Thyroid gland (tissue), 4 donors: Measurements from ENCODE around the gene ALDH3A1. TPM values are rescaled to one million over a fixed set of nuclear protein-coding genes. Genes with fewer than 3 reads are reported as not detected.
A peak's percentile ranks its signal among the peaks of the same experiment; 100 is the strongest.

ENCODE experiments used
- DNase-seq, 2 donors: peaks; one replicate each; pipeline ENCODE4 v3.0.0-alpha.2; 2019
- H3K27ac ChIP-seq, 3 donors: fragments of 200-600 bp; sonication (generic); 1 replicate in 2 of 3; 2 replicates in 1 of 3; pipeline ENCODE4 v1.5.1; 2016 to 2019; ENCODE audit warnings: mild to moderate bottlenecking in 1 of 3, moderate library complexity in 1 of 3
- H3K27me3 ChIP-seq: fragments of 200-600 bp; sonication (generic); one replicate; pipeline ENCODE4 v1.5.1; 2019
- H3K36me3 ChIP-seq, 2 donors: fragments of 200-600 bp; sonication (generic); one replicate each; pipeline ENCODE4 v1.5.1; 2016 to 2019
- H3K4me1 ChIP-seq, 2 donors: fragments of 200-600 bp; sonication (generic); one replicate each; pipeline ENCODE4 v1.5.1; 2017 to 2019
- H3K4me3 ChIP-seq, 3 donors: fragments of 200-600 bp; sonication (generic); replicated peaks in 1 of 3; 1 replicate in 2 of 3; 2 replicates in 1 of 3; pipeline ENCODE4 v1.5.1; 2016; ENCODE audit warnings: mild to moderate bottlenecking in 1 of 3
- H3K9me3 ChIP-seq: fragments of 200-600 bp; sonication (generic); one replicate; pipeline ENCODE4 v1.5.1; 2017
- POLR2A ChIP-seq, 2 donors: fragments of 450-650 bp; IDR thresholded peaks; one replicate each; pipeline ENCODE4 v1.6.1; 2017; ENCODE audit warnings: antibody characterized with exemption in 2 of 2, mild to moderate bottlenecking in 2 of 2, moderate library complexity in 1 of 2
- WGBS, 2 donors: methylation state at CpG; one replicate each; pipeline ENCODE4 v1.1.5; 2017; 5-methylcytosine and 5-hydroxymethylcytosine counted together
- intact Hi-C: fragments of 100-400 bp; cut with DNase I; formaldehyde crosslinking; loops from one replicate; pipeline ENCODE4 v1.15.1; 2023
- total RNA-seq, 4 donors: library from RNA; depleted of rRNA; stranded (reverse); fragments of >200 nt; gene quantifications; one replicate each; pipeline ENCODE4 v1.2.3, GENCODE V29; 2016
- TF ChIP-seq, protein P1 (sequence below), 6 experiments: fragments of 200-600 bp in 3 of 6; fragments of 450-650 bp in 3 of 6; sonication (generic) in 3 of 6; IDR thresholded peaks; one replicate each; pipeline ENCODE4 v1.5.1; 2016 to 2019; ENCODE audit warnings: antibody characterized with exemption in 6 of 6, mild to moderate bottlenecking in 2 of 6, inconsistent platforms in 1 of 6, moderate library complexity in 1 of 6

Gene ALDH3A1
- total RNA-seq, 4 donors from 2014 or later, result 0.94 to 1.6 (median 1.1) TPM; not detected in 1

DNA sequence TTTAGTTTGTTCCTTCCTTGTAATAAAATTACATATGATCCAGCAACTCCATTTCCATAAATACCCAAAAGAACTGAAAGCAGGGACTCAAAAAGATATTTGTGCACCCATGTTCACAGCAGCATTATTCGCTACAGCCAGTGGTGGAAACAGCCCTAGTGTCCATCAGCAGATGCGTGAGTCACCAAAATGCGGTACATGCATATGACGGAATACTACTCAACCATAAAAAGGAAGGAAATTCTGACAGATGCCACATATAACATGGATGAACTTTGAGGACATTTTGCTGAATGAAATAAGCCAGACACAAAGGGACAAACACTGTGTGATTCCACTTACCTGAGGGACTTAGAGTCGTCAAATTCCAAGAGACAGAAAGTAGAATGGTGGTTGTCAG, 22.6 kb downstream of the ALDH3A1 start:
- TF ChIP-seq, protein P1, sequence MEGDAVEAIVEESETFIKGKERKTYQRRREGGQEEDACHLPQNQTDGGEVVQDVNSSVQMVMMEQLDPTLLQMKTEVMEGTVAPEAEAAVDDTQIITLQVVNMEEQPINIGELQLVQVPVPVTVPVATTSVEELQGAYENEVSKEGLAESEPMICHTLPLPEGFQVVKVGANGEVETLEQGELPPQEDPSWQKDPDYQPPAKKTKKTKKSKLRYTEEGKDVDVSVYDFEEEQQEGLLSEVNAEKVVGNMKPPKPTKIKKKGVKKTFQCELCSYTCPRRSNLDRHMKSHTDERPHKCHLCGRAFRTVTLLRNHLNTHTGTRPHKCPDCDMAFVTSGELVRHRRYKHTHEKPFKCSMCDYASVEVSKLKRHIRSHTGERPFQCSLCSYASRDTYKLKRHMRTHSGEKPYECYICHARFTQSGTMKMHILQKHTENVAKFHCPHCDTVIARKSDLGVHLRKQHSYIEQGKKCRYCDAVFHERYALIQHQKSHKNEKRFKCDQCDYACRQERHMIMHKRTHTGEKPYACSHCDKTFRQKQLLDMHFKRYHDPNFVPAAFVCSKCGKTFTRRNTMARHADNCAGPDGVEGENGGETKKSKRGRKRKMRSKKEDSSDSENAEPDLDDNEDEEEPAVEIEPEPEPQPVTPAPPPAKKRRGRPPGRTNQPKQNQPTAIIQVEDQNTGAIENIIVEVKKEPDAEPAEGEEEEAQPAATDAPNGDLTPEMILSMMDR (IDR thresholded peaks at IDR 0.05), result no peak
- no peak for TF ChIP-seq POLR2A (IDR thresholded peaks at IDR 0.05)
- intact Hi-C loops, result no loop called here

DNA sequence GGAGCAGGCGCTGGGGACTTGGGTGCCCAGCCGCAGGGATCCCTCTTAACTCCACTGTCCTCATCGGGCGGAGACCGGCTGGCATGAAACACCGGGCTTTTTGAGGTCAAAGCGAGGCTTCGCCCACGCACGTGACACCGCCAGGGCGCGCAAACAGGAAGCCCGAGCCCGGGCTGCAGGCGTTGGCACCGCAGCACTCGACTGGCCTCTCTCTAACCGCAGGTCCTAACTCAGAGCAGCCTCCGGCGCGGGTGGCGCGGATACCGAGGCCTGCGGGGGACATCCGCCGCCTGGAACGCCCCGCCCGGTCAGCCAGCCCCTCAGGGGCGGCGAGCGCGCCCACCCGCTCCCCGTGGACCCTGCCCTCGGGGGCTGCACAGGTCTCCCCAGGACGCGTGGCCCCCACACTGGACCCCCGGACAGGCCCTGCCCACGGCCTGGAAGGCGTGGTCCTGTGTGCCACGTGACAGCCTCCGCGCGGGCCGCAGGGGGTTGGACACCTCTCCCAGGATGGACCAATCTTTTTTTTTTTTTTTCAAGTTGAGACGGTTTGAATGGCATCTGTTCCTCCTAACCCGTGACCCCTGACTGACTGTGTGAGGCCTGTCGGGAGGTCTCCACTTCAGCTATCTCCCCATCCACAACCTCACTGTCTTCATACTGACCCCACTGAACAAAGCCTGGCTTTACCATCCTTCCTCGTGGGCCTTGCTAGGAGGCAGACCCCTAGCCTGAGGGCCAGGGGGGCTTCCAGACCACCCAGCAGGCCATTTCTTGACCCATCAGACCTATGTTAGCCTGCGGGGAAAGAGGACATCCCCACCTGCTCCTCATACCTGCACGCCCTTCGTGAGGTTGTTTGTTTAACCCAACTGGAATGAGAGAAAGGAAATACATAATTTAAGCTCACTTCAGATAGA, 23.3 kb downstream of the ALDH3A1 start:
- no peak overlapping the region for H3K4me3 ChIP-seq
- DNase-seq, result peak in 1 of 2 donors; percentile 31

More for the DNA sequence above, 22.6 kb downstream of the ALDH3A1 start:
- Histone ChIP-seq H3K9me3 (no peaks in the 10 kb centered on the region), H3K36me3 (no peaks in the 10 kb centered on the region), H3K27me3 (no peaks in the 10 kb centered on the region), H3K4me3 (no peak overlapping the region), H3K4me1 (peaks cover 28 to 52% of the 10 kb centered on the region in 2 donors), H3K27ac (peak overlapping the region in 1 of 3 donors; percentile 99)
- DNase-seq, result no peak
- 97% methylated on average over 5 of the region's 5 CpGs for WGBS, 2 donors

DNA sequence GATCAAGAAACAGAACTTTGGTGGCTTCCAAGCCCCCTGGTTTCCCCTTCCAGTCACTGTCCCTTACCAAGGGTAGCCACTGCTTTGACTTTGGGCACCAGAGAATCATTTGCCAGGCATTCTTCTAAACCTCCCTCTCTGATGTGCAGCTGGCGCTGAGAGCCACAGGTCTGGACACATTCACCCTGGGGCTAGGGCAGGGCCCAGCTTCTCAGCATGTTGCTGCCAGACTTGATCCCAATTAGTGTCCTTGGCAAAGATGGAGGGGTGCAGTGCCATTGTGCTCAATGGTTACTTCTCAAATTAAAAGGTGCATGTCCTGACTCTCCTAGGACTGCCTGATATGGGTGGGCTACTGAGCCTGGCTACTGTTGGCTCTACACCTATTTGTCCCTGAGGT, 24.1 kb downstream of the ALDH3A1 start:
- Histone ChIP-seq H3K27me3 (no peaks in the 10 kb centered on the region), H3K9me3 (no peaks in the 10 kb centered on the region), H3K36me3 (no peaks in the 10 kb centered on the region), H3K27ac (no peak overlapping the region), H3K4me1 (peaks cover 31 to 53% of the 10 kb centered on the region in 2 donors), H3K4me3 (no peak overlapping the region)
- WGBS, 2 donors, result 83 to 100% methylated on average over 1 of the region's 1 CpG
- no peak for DNase-seq
- no peak for TF ChIP-seq POLR2A (IDR thresholded peaks at IDR 0.05)
- TF ChIP-seq, protein P1 (IDR thresholded peaks at IDR 0.05), result no peak
- intact Hi-C loops, result no loop called here

More for the DNA sequence above, 23.3 kb downstream of the ALDH3A1 start:
- H3K4me1 ChIP-seq, result peaks cover 31 to 56% of the 10 kb centered on the region in 2 donors
- intact Hi-C loops, result no loop called here
- H3K36me3 ChIP-seq, result no peaks in the 10 kb centered on the region
- H3K27me3 ChIP-seq, result no peaks in the 10 kb centered on the region
- TF ChIP-seq, protein P1 (IDR thresholded peaks at IDR 0.05), result no peak
- TF ChIP-seq POLR2A (IDR thresholded peaks at IDR 0.05), result no peak
- WGBS, 2 donors, result 59 to 82% methylated on average over 14 to 37 of the region's 55 CpGs
- no peak overlapping the region for H3K27ac ChIP-seq
- H3K9me3 ChIP-seq, result no peaks in the 10 kb centered on the region

DNA sequence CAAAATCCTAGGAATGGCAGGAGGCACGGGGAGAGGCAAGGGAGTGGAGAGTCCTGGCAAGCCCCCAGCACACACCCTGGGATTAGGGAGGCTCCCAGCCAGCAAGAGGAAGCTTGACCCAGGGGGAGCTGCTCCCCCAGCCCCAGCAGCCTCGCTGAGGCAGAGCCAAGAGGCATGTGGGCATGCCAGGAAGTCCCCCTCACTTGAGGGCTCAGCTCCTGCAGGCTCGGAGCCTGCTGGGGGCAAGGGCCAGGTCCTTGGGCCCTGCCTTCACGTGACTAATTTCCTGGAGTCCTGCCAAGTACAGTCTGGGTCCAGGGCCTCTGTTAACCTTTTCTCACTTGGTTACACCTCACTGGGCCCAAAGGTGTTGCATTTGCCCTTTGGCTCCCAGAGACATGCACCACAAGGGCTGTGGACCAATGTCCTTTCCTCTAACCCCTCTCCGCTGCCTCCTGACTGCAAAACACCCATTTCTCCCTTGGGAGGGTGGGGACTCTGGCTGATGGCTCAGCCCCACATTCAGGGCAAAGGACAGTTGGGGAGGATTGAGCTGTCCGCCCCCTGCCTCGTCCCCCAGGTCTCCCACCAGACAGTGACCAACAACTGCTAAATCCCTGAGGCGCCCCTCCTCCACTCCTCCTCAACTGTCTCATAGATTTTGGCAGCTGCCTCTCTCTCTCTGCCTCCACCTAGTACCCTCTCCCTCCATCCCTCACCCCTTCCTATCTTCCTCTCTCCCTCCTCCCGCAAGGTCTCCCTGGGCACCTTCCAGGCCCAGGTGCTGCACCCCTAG, 27.3 kb downstream of the ALDH3A1 start:
- Histone ChIP-seq H3K36me3 (no peaks in the 10 kb centered on the region), H3K27me3 (no peaks in the 10 kb centered on the region), H3K9me3 (no peaks in the 10 kb centered on the region), H3K4me3 (no peak overlapping the region), H3K27ac (peak overlapping the region; percentile 32 to 59 (median 47)), H3K4me1 (peaks cover 26 to 55% of the 10 kb centered on the region in 2 donors)
- intact Hi-C loops, result no loop called here
- no peak for TF ChIP-seq POLR2A (IDR thresholded peaks at IDR 0.05)
- TF ChIP-seq, protein P1 (IDR thresholded peaks at IDR 0.05), result no peak
- peak; percentile 82 to 85 for DNase-seq
- 42 to 50% methylated on average over 7 to 8 of the region's 9 CpGs for WGBS, 2 donors
